ENCODE measurements around the gene GNLY. TPM values are rescaled to one million over a fixed set of nuclear protein-coding genes. Genes with fewer than 3 reads are reported as not detected.

Gene GNLY
- polyA plus RNA-seq, 1 experiment, result not detected

DNA sequence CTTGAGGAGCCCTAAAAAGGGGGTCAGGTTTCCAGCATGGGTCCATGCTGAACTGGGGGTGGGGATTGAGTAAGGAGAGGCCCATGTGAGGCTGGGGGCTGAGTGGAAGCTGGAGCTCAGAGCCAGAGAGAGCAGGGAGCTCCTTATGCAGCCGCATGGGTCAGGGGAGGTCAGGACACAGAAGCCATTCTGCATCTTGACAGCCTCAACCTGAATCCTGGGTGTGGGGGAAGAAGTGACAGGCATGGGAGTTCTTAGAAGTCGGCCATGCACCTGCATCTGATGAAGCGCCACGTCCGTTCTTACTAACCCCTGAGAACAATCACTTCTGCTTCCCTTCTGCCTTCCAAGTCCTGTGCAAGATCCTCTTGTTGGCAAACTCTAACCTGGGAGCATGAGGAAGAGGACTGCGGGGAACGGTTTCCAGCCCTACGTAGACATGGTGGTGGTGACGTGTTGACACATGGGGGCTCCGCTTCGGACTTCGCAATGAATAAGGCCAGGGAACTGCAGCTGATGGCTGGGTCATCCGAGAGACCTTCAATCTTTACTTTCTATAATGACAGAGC, 22.3 kb downstream of the GNLY start:
- TF ChIP-seq, protein P1, sequence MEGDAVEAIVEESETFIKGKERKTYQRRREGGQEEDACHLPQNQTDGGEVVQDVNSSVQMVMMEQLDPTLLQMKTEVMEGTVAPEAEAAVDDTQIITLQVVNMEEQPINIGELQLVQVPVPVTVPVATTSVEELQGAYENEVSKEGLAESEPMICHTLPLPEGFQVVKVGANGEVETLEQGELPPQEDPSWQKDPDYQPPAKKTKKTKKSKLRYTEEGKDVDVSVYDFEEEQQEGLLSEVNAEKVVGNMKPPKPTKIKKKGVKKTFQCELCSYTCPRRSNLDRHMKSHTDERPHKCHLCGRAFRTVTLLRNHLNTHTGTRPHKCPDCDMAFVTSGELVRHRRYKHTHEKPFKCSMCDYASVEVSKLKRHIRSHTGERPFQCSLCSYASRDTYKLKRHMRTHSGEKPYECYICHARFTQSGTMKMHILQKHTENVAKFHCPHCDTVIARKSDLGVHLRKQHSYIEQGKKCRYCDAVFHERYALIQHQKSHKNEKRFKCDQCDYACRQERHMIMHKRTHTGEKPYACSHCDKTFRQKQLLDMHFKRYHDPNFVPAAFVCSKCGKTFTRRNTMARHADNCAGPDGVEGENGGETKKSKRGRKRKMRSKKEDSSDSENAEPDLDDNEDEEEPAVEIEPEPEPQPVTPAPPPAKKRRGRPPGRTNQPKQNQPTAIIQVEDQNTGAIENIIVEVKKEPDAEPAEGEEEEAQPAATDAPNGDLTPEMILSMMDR (IDR thresholded peaks at IDR 0.05; ENCODE audit: insufficient read depth, low read depth, low read length), result no peak
- no peak for DNase-seq (ENCODE audit: low read depth)
- H3K36me3 ChIP-seq (ENCODE audit: control insufficient read depth, insufficient read depth, low read length), result no peaks in the 10 kb centered on the region; the same call in 1 of the 2 replicates
- H3K27me3 ChIP-seq (ENCODE audit: control insufficient read depth, insufficient read depth, low read length), result no peaks in the 10 kb centered on the region; the same call in 1 of the 2 replicates
- H3K4me3 ChIP-seq (ENCODE audit: low read depth, low read length), result no peak overlapping the region
- ChIA-PET POLR2A (no interaction called here), CTCF (interaction anchor here (0.7 to 6.9 kb wide), 3 partner anchors 11 to 98 kb away, joined by 4 to 54 read pairs (median 17); no protein-coding TSS in a partner anchor)

DNA sequence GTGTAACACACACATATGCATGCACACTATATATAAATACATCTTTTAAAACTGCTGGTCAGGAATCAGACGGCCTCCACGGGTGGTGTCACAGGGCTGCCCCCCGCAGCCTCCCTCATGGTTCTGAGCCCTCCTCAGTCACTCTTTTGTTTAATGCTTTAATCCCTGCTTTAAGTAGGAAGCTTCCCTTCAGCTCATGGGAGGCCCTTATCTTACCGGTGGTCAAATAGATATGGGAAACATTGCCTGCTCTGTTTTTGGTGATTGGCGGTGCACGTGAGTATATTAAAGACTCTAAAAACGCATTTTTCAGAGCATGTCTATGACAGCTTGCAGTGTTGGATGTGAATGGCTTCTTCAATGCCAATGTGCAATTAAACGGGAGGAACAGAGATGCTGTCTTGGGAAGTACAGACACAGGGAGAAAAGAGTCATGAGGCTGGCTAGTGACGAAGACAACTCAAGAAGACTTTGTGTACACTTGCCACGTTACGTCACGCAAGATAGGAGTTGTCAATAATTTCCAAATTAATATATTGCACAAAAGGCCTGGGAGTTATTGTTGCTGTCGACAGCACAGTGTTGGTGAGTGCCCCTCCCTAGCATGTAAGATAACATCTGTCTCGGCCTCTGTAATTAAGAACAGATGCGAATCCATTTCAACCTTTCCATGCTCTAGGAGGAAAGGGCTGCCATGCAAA, 23.3 kb downstream of the GNLY start:
- ChIA-PET CTCF (interaction anchor here (0.6 to 6.9 kb wide), 8 partner anchors 11 to 322 kb away, joined by 3 to 54 read pairs (median 4); no protein-coding TSS in a partner anchor), POLR2A (no interaction called here)
- DNase-seq (ENCODE audit: low read depth), result peak; percentile 81
- TF ChIP-seq, protein P1 (IDR thresholded peaks at IDR 0.05; ENCODE audit: insufficient read depth, low read depth, low read length), result no peak
- Histone ChIP-seq H3K27me3 (ENCODE audit: control insufficient read depth, insufficient read depth, low read length) (no peaks in the 10 kb centered on the region), H3K36me3 (ENCODE audit: control insufficient read depth, insufficient read depth, low read length) (no peaks in the 10 kb centered on the region; the same call in 1 of the 2 replicates), H3K4me3 (ENCODE audit: low read depth, low read length) (no peak overlapping the region)

DNA sequence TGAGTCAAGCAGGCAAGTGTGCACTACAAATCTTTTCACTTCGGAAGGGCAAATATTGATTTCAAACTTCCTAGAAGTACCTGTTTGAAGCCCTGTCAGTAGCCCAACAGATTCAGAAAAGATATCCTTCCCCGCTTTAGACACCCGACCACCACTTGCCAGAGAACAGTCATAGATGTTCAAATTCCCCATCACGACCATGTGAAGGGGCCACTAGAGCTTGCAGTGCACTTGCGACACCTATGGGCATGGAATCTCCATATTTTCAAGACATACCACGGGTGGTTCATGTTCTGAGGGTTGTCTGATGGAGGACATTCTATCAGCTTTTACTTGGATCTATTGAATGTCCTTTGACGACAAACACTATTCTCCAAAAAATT, 23.8 kb downstream of the GNLY start:
- no peak for DNase-seq (ENCODE audit: low read depth)
- Histone ChIP-seq H3K36me3 (ENCODE audit: control insufficient read depth, insufficient read depth, low read length) (no peaks in the 10 kb centered on the region; the same call in 1 of the 2 replicates), H3K4me3 (ENCODE audit: low read depth, low read length) (no peak overlapping the region), H3K27me3 (ENCODE audit: control insufficient read depth, insufficient read depth, low read length) (no peaks in the 10 kb centered on the region)
- TF ChIP-seq, protein P1 (IDR thresholded peaks at IDR 0.05; ENCODE audit: insufficient read depth, low read depth, low read length), result no peak
- POLR2A ChIA-PET, result no interaction called here
- CTCF ChIA-PET, result interaction anchor here (0.6 to 6.9 kb wide), 9 partner anchors 11 to 82 kb away, joined by 3 to 54 read pairs (median 4); no protein-coding TSS in a partner anchor

DNA sequence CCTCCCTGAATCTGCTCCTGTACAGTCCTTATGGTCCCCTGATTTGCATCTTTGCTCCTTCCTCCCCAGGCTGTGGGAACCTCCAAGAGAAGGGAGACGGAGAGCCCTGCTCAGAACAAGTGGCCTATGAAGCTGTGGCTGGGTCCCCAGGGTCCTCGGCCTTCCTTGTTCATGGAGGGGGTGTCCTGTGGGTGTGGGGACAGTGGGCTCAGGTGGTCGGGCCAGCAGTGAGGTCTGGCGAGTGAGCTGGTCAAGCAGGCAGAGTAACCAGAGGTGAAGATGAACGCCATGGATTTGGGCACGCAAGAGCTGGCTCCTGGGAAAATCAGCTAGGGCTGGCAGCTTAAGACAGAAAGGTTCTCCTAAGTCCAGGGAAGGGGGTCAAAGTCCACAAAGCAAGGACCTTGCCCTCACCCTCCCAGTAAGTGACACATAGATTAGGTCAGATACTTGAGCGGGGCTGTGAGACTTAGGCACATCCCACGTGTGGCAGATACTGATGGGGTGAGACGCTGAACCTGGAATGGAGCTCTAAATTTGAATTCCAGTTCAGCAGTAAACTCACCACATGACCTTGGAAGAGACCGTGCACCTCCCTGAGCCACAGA, 24.8 kb downstream of the GNLY start:
- CTCF ChIA-PET, result interaction anchor here (0.7 to 6.9 kb wide), 9 partner anchors 9 to 95 kb away, joined by 3 to 54 read pairs (median 9); no protein-coding TSS in a partner anchor
- POLR2A ChIA-PET, result no interaction called here
- DNase-seq (ENCODE audit: low read depth), result no peak
- H3K27me3 ChIP-seq (ENCODE audit: control insufficient read depth, insufficient read depth, low read length), result no peaks in the 10 kb centered on the region
- TF ChIP-seq, protein P1 (IDR thresholded peaks at IDR 0.05; ENCODE audit: insufficient read depth, low read depth, low read length), result no peak
- no peaks in the 10 kb centered on the region; the same call in 1 of the 2 replicates for H3K36me3 ChIP-seq (ENCODE audit: control insufficient read depth, insufficient read depth, low read length)
- no peak overlapping the region for H3K4me3 ChIP-seq (ENCODE audit: low read depth, low read length)
